Fibroblast of mammary gland (primary cell): ENCODE data around the gene OMG.

Source experiments
- DNase-seq: peaks from one replicate; pipeline ENCODE4 v3.0.0-alpha.2; 2010; ENCODE audit warnings: low read depth
- H3K4me3 ChIP-seq: 2 replicates; pipeline ENCODE4 v1.5.1; 2011; ENCODE audit warnings: low read depth, mild to moderate bottlenecking, low read length, moderate library complexity; ENCODE audit not compliant: control insufficient read depth
- CTCF ChIP-seq: conservative IDR thresholded peaks from 2 replicates; pipeline ENCODE4 v1.5.1; 2011; ENCODE audit warnings: low read depth, low read length, inconsistent platforms; ENCODE audit not compliant: control insufficient read depth, insufficient read depth

OMG gene

GRCh38 chr17:31321966-31322365 is 24.9 kb upstream of the OMG start:
- no peak for DNase-seq
- TF ChIP-seq CTCF = no peak
- no peak overlapping the region for H3K4me3 ChIP-seq

- peak; percentile 92 for DNase-seq
- peak within 1 kb of the TSS; percentile 39 for H3K4me3 ChIP-seq
- no peak for TF ChIP-seq CTCF
Observed at GRCh38 chr17:31321481-31321880, 24.4 kb upstream of the OMG start, which contains the start of gene EVI2A. Gene EVI2A (minus strand): TSS chr17:31321622. CDS start chr17:31319013, 2,609 bp downstream.

- H3K4me3 ChIP-seq = peak overlapping the region; percentile 39
- DNase-seq = peak; percentile 58
- TF ChIP-seq CTCF = no peak
Observed at GRCh38 chr17:31320791-31321190, 23.8 kb upstream of the OMG start.

- DNase-seq = no peak
- no peak for TF ChIP-seq CTCF
- H3K4me3 ChIP-seq = peak overlapping the region; percentile 39
Observed at GRCh38 chr17:31320241-31320640, 23.2 kb upstream of the OMG start.

DNA sequence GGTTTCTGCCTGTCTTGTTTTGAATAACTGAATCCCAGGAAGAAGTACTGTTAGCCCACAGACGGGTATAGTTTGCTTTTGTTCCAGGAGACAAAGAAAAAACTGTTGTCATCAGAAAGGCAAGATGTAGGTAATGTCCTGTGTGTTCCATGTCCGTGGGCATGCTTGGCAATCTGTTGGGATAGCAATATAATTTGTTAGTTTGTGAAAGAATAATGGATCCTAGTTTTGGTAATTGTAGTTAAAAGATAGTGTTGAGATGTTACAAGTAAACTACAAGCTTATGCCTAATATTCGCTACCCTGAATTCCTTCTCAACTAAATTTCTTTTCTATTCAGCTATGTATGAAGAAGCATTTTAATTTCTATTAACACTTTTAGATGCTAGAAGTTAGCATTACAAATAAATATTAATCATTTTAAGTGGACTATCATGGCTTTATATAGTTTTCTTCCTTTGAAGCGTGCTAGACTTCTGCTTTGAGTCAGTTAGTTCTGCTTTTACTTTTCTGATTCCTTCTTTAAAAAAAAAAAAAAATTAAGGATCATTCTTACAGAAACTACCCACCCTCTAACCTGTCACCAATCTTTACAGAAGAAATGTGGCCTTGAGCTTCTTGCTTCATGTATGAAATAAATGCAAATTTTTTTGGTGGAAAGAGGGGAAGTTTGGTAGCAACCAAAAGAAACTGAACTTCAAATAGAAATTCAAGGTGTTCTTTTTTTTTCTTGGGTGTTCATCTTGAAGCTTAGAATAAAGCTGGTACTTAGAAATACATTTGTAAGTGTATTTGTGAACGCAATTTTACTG is 22.0 kb upstream of the OMG start:
- TF ChIP-seq CTCF = no peak
- peak; percentile 26 for DNase-seq
- H3K4me3 ChIP-seq = peak overlapping the region; percentile 22

GRCh38 chr17:31318298-31318801 is 21.3 kb upstream of the OMG start:
- H3K4me3 ChIP-seq = peak overlapping the region; percentile 22
- DNase-seq = peak; percentile 96
- TF ChIP-seq CTCF = no peak

GRCh38 chr17:31314782-31315100 is 17.7 kb upstream of the OMG start:
- DNase-seq = no peak
- TF ChIP-seq CTCF = no peak
- no peak overlapping the region for H3K4me3 ChIP-seq
